ENCODE measurements around the gene HTR7.

HTR7 gene

DNA sequence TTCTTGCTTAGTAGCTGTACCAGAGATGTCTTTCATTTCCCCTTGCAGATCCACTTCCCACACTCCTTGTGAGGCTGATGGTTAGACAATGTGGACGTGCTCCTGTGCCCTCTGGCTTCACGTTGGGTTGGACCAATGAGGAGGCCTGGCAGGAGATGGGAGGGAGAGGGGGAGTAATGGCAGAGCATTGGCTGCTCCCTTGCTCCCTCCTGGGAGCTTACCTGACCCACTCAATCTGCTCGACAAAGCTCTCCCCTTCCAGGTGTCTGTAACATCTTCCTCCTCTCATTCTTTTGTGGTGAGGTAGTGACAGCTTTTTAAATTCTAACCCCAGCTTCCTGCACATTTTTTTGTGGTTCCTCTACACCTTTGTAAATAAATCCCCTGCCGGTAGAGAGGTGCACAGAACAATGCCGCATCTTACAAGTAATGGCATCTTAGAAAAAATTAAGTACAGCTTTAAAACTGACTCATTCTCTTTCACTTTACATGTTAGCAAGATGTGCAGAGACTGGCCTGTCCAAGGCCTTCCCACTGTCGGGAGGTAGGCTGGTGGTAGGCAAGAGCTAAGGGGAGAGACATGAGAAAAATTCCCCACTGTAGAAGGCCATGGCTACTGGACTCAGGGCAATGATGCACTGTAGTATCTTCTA, 134.3 kb downstream of the HTR7 start:
- TF ChIP-seq, protein P1, sequence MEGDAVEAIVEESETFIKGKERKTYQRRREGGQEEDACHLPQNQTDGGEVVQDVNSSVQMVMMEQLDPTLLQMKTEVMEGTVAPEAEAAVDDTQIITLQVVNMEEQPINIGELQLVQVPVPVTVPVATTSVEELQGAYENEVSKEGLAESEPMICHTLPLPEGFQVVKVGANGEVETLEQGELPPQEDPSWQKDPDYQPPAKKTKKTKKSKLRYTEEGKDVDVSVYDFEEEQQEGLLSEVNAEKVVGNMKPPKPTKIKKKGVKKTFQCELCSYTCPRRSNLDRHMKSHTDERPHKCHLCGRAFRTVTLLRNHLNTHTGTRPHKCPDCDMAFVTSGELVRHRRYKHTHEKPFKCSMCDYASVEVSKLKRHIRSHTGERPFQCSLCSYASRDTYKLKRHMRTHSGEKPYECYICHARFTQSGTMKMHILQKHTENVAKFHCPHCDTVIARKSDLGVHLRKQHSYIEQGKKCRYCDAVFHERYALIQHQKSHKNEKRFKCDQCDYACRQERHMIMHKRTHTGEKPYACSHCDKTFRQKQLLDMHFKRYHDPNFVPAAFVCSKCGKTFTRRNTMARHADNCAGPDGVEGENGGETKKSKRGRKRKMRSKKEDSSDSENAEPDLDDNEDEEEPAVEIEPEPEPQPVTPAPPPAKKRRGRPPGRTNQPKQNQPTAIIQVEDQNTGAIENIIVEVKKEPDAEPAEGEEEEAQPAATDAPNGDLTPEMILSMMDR (conservative IDR thresholded peaks at IDR 0.05; ENCODE audit: low read depth, low read length) = no peak
- H3K4me3 ChIP-seq (ENCODE audit: low read length) = no peak overlapping the region
- no peak for DNase-seq (ENCODE audit: low read depth)

DNA sequence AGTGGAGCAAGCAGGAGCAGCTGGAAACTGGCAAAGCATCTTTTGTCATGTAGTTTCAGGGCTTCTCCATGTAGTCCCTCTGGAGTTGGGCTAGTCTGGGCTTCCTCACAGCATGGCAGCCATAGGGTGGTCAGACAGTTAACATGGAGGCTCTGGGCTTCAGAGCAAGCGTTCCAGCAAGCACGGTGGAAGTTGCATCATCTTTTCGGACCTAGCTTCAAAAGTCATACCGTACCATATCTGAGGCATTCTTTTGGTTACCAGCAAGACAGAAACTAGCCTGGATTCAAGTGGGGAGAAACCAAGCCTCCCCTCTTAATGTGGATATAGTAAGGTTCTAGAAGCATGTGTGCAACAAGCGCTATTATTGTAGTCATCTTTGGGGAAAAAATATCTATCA, 135.0 kb downstream of the HTR7 start:
- TF ChIP-seq, protein P1 (conservative IDR thresholded peaks at IDR 0.05; ENCODE audit: low read depth, low read length) = no peak
- DNase-seq (ENCODE audit: low read depth) = no peak
- no peak overlapping the region for H3K4me3 ChIP-seq (ENCODE audit: low read length)

DNA sequence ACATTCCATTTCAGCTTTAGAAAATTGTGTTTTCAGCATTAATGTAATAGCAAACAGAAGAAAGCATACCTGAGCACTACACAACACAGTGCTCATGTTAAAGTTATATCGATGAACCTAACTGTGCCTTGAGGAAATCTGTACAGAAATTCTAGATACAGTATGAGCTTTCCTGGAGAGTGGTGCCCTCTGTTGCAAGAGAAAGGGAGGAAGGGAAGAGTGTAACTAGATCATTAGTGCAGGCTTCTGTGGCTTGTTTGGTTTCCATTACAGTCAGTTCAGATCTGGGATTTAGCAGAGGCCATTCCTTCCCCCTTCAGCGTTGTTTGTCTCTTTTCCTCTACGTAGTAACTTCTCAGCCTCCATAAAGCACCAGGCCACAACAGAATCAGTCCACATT, 139.7 kb downstream of the HTR7 start:
- TF ChIP-seq, protein P1 (conservative IDR thresholded peaks at IDR 0.05; ENCODE audit: low read depth, low read length) = peak; percentile 38
- DNase-seq (ENCODE audit: low read depth) = no peak
- H3K4me3 ChIP-seq (ENCODE audit: low read length) = no peak overlapping the region

DNA sequence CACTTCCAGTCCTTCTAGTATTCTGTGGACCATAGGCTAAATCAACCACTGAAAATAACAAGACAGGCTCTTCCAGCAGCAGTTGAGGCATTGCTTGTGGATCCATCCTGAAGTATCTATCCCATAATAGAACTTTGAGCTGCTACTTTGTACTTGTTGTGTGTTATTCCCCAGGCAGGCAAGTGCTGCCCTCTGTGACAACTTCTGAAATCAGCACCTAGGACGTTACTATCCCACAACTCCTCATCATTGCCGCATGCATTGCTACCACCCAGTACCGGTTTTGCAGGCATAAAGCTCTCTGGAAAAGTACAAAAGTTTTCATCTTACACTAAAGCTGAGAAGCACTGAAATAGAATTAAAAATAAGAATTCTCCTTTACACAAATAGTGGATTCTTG, 145.3 kb downstream of the HTR7 start:
- H3K4me3 ChIP-seq (ENCODE audit: low read length) = no peak overlapping the region
- DNase-seq (ENCODE audit: low read depth) = no peak
- TF ChIP-seq, protein P1 (conservative IDR thresholded peaks at IDR 0.05; ENCODE audit: low read depth, low read length) = no peak

DNA sequence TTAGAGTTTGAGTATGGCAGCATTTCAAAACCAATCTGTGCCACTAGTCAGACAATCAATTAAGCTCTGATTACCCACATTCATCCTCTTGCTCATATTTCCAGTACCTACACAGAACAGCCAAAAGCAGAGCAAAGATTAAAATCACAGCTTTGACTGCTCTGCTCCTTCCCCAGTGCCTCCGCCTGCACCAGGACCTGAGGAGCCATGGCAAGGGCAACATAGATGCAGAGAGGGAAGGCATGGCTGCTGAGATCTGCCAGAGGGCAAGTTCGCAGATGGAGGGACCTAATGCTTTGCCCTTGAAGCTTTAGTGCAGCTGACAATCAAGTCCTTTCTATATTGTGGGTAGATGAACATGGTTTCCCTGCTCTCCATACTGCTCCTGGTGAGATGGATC, 148.1 kb downstream of the HTR7 start:
- H3K4me3 ChIP-seq (ENCODE audit: low read length) = no peak overlapping the region
- DNase-seq (ENCODE audit: low read depth) = no peak
- TF ChIP-seq, protein P1 (conservative IDR thresholded peaks at IDR 0.05; ENCODE audit: low read depth, low read length) = no peak

DNA sequence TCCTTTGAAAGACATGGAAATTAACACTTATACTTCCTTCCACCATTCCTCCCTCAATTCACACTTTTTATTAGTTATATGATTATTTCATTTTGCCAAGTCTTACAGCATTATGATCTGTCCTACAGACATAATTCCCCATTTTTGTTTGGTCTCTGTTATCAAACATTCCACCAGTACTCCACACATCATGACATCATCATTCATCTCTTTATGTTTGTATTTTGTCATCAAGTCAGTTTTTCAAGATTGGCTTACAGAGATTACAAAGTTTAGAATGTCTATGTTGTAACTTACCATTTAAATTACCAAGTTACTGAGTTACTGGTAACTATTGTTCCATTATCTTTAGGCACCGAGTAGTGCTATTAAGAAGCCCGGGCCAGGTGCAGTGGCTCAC, 150.2 kb downstream of the HTR7 start:
- no peak overlapping the region for H3K4me3 ChIP-seq (ENCODE audit: low read length)
- DNase-seq (ENCODE audit: low read depth) = no peak
- TF ChIP-seq, protein P1 (conservative IDR thresholded peaks at IDR 0.05; ENCODE audit: low read depth, low read length) = no peak

DNA sequence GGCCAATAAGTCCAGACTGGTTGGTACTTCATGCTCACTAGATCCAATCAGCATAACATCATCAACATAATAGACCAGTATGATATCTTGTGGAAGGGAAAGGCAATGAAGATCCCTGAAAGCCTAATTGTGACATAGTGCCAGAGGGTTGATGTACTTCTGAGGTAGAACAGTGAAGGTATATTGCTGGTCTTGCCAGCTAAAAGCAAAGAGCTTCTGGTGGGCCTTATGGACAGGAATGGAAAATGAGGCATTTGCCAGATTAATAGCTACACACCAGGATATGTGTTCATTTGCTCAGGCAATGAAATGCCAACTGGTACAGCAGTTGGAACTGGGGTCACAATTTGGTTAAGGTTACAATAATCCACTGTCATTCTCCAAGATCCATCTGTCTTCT, 156.4 kb downstream of the HTR7 start:
- H3K4me3 ChIP-seq (ENCODE audit: low read length) = no peak overlapping the region
- DNase-seq (ENCODE audit: low read depth) = no peak
- TF ChIP-seq, protein P1 (conservative IDR thresholded peaks at IDR 0.05; ENCODE audit: low read depth, low read length) = no peak
